Stimulated activated CD8-positive, alpha-beta memory T cell treated with anti-CD3 and anti-CD28 coated beads, Interleukin-4, amount 100 ng/mL, for 24 hours (primary cell): ENCODE measurements around the gene REM1.

Experiments
- DNase-seq: peaks from one replicate; pipeline ENCODE4 v3.0.0-alpha.2; 2020; ENCODE audit warnings: low read depth

REM1 gene

GRCh38 chr20:31523361-31524283 lies 48.5 kb downstream of the REM1 start:
- DNase-seq, result no peak

DNA sequence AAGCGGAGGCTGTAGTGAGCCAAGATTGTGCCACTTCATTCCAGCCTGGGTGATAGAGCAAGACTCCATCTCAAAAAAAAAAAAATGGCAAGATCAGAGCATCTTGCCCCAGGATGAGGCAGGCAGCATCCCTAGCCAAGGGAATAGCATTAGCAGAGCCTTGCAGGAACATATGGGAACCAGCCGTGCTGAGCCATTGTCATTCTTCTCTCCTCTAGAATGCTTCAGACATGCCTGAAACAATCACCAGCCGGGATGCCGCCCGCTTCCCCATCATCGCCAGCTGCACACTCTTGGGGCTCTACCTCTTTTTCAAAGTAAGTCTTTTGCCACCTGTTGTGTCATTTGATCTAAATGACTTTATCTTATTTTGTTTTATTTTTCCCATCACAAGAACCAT lies 52.2 kb downstream of the REM1 start:
- no peak for DNase-seq
